ENCODE measurements around the gene CRACR2A.

CRACR2A gene

GRCh38 chr12:3604748-3605586 is 147.9 kb downstream of the CRACR2A start:
- POLR2A ChIA-PET, result no interaction called here
- CTCF ChIA-PET, result interaction anchor here (0.7 kb wide), 1 partner anchor 53 kb away, joined by 3 read pairs; no protein-coding TSS in a partner anchor
- DNase-seq (ENCODE audit: extremely low spot score), result no peak

GRCh38 chr12:3604286-3604685 is 148.6 kb downstream of the CRACR2A start:
- DNase-seq (ENCODE audit: extremely low spot score), result no peak
- POLR2A ChIA-PET, result no interaction called here
- TF ChIP-seq PKNOX1 (IDR thresholded peaks at IDR 0.05), result no peak
- TF ChIP-seq CTBP1 (IDR thresholded peaks at IDR 0.05; ENCODE audit: borderline replicate concordance), result no peak
- no peak for TF ChIP-seq FOXA1 (IDR thresholded peaks at IDR 0.05)
- no peak for TF ChIP-seq TARDBP (IDR thresholded peaks at IDR 0.05)
- TF ChIP-seq L3MBTL2 (conservative IDR thresholded peaks at IDR 0.05), result no peak
- TF ChIP-seq ARNT (IDR thresholded peaks at IDR 0.05), result no peak
- no peak for TF ChIP-seq ZNF384 (IDR thresholded peaks at IDR 0.05)
- no peak for TF ChIP-seq LEF1 (IDR thresholded peaks at IDR 0.05; ENCODE audit: borderline replicate concordance)
- no peak for TF ChIP-seq NFRKB (IDR thresholded peaks at IDR 0.05)
- TF ChIP-seq ELF4 (IDR thresholded peaks at IDR 0.05), result no peak
- TF ChIP-seq FOXM1 (IDR thresholded peaks at IDR 0.05; ENCODE audit: borderline replicate concordance), result no peak
- no peak for TF ChIP-seq HDGF (IDR thresholded peaks at IDR 0.05; ENCODE audit: borderline replicate concordance)
- TF ChIP-seq FOXK2 (IDR thresholded peaks at IDR 0.05), result no peak
- no peak for TF ChIP-seq SUZ12 (IDR thresholded peaks at IDR 0.05)
- TF ChIP-seq BHLHE40 (IDR thresholded peaks at IDR 0.05; ENCODE audit: borderline replicate concordance), result no peak
- no peak for TF ChIP-seq SP1 (IDR thresholded peaks at IDR 0.05)
- CTCF ChIA-PET, result no interaction called here

More at GRCh38 chr12:3604748-3605586, 147.9 kb downstream of the CRACR2A start:
- no peak for TF ChIP-seq ARNT (IDR thresholded peaks at IDR 0.05)
- TF ChIP-seq ZNF384 (IDR thresholded peaks at IDR 0.05), result no peak
- TF ChIP-seq CTBP1 (IDR thresholded peaks at IDR 0.05; ENCODE audit: borderline replicate concordance), result no peak
- no peak for TF ChIP-seq PKNOX1 (IDR thresholded peaks at IDR 0.05)
- TF ChIP-seq BHLHE40 (IDR thresholded peaks at IDR 0.05; ENCODE audit: borderline replicate concordance), result no peak
- no peak for TF ChIP-seq TARDBP (IDR thresholded peaks at IDR 0.05)
- TF ChIP-seq HDGF (IDR thresholded peaks at IDR 0.05; ENCODE audit: borderline replicate concordance), result no peak
- no peak for TF ChIP-seq SUZ12 (IDR thresholded peaks at IDR 0.05)

- POLR2A ChIA-PET, result no interaction called here
- DNase-seq (ENCODE audit: extremely low spot score), result no peak
- TF ChIP-seq NFRKB (IDR thresholded peaks at IDR 0.05), result no peak
- TF ChIP-seq TARDBP (IDR thresholded peaks at IDR 0.05), result no peak
- TF ChIP-seq SUZ12 (IDR thresholded peaks at IDR 0.05), result no peak
- no peak for TF ChIP-seq FOXK2 (IDR thresholded peaks at IDR 0.05)
- CTCF ChIA-PET, result no interaction called here
Observed at GRCh38 chr12:3603576-3603975, 149.3 kb downstream of the CRACR2A start.

DNA sequence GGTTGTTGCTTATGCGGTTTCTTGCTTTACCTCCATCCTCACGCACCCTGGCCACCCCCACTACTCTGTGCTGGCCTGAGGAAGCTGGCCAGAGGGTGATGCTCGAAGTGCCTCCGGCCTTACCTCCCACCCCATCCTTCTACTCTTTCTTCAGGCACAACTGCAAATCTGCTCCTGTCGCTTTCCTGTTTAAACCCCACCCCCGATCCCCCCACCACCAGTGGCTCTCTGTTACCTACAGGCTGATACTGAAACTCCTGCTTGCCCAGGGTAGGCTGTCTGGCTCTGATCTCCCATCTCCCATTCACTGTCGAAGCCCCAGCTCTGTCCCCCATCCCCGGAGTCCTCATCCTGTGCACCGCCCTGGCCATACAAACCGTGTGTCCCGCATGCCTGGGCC is 150.4 kb downstream of the CRACR2A start:
- TF ChIP-seq ELF4 (IDR thresholded peaks at IDR 0.05), result no peak
- TF ChIP-seq HDGF (IDR thresholded peaks at IDR 0.05; ENCODE audit: borderline replicate concordance), result no peak
- TF ChIP-seq TARDBP (IDR thresholded peaks at IDR 0.05), result no peak
- CTCF ChIA-PET, result no interaction called here
- no peak for DNase-seq (ENCODE audit: extremely low spot score)
- POLR2A ChIA-PET, result no interaction called here

GRCh38 chr12:3601461-3602150 is 151.3 kb downstream of the CRACR2A start:
- no peak for DNase-seq (ENCODE audit: extremely low spot score)
- no peak for TF ChIP-seq LEF1 (IDR thresholded peaks at IDR 0.05; ENCODE audit: borderline replicate concordance)
- no peak for TF ChIP-seq FOXM1 (IDR thresholded peaks at IDR 0.05; ENCODE audit: borderline replicate concordance)
- TF ChIP-seq CTBP1 (IDR thresholded peaks at IDR 0.05; ENCODE audit: borderline replicate concordance), result no peak
- no peak for TF ChIP-seq FOXA1 (IDR thresholded peaks at IDR 0.05)
- TF ChIP-seq SUZ12 (IDR thresholded peaks at IDR 0.05), result no peak
- no peak for TF ChIP-seq L3MBTL2 (conservative IDR thresholded peaks at IDR 0.05)
- no peak for TF ChIP-seq ARNT (IDR thresholded peaks at IDR 0.05)
- TF ChIP-seq FOXK2 (IDR thresholded peaks at IDR 0.05), result no peak
- no peak for TF ChIP-seq TARDBP (IDR thresholded peaks at IDR 0.05)
- TF ChIP-seq BHLHE40 (IDR thresholded peaks at IDR 0.05; ENCODE audit: borderline replicate concordance), result no peak
- TF ChIP-seq ELF4 (IDR thresholded peaks at IDR 0.05), result no peak
- TF ChIP-seq SP1 (IDR thresholded peaks at IDR 0.05), result no peak
- TF ChIP-seq ZNF384 (IDR thresholded peaks at IDR 0.05), result no peak
- no peak for TF ChIP-seq HDGF (IDR thresholded peaks at IDR 0.05; ENCODE audit: borderline replicate concordance)
- no peak for TF ChIP-seq PKNOX1 (IDR thresholded peaks at IDR 0.05)
- no peak for TF ChIP-seq NFRKB (IDR thresholded peaks at IDR 0.05)
- ChIA-PET CTCF (no interaction called here), POLR2A (no interaction called here)

DNA sequence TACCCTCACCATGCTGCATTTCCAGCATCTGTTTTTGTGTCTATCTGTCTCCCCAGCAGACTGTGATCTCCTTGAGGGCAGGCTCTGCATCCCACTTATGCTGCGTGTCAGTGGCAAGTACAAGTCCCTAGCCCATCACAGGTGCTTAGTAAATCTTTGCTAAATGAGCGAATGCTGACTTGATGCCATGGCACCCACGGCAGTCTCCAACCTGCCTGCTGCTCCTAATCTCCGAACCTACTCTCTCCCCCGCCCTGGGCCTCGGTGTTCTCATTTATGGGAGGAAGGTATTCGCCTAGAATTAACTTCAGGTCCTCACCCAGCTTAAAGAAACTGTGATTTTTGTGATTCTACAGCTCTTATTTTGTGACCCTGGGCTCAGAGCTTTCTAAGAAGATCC is 152.0 kb downstream of the CRACR2A start:
- ChIA-PET POLR2A (no interaction called here), CTCF (no interaction called here)
- TF ChIP-seq ZNF384 (IDR thresholded peaks at IDR 0.05) (no peak), LEF1 (IDR thresholded peaks at IDR 0.05; ENCODE audit: borderline replicate concordance) (no peak), PKNOX1 (IDR thresholded peaks at IDR 0.05) (no peak), NFRKB (IDR thresholded peaks at IDR 0.05) (no peak), FOXM1 (IDR thresholded peaks at IDR 0.05; ENCODE audit: borderline replicate concordance) (no peak), BHLHE40 (IDR thresholded peaks at IDR 0.05; ENCODE audit: borderline replicate concordance) (no peak), L3MBTL2 (conservative IDR thresholded peaks at IDR 0.05) (no peak), CTBP1 (IDR thresholded peaks at IDR 0.05; ENCODE audit: borderline replicate concordance) (no peak), HDGF (IDR thresholded peaks at IDR 0.05; ENCODE audit: borderline replicate concordance) (no peak), FOXA1 (IDR thresholded peaks at IDR 0.05) (no peak), ELF4 (IDR thresholded peaks at IDR 0.05) (no peak), SP1 (IDR thresholded peaks at IDR 0.05) (no peak), ARNT (IDR thresholded peaks at IDR 0.05) (no peak), FOXK2 (IDR thresholded peaks at IDR 0.05) (no peak)
- no peak for DNase-seq (ENCODE audit: extremely low spot score)

All from HEK293T (cell line).